ENCODE results near the gene SAYSD1.

The SAYSD1 gene

DNA sequence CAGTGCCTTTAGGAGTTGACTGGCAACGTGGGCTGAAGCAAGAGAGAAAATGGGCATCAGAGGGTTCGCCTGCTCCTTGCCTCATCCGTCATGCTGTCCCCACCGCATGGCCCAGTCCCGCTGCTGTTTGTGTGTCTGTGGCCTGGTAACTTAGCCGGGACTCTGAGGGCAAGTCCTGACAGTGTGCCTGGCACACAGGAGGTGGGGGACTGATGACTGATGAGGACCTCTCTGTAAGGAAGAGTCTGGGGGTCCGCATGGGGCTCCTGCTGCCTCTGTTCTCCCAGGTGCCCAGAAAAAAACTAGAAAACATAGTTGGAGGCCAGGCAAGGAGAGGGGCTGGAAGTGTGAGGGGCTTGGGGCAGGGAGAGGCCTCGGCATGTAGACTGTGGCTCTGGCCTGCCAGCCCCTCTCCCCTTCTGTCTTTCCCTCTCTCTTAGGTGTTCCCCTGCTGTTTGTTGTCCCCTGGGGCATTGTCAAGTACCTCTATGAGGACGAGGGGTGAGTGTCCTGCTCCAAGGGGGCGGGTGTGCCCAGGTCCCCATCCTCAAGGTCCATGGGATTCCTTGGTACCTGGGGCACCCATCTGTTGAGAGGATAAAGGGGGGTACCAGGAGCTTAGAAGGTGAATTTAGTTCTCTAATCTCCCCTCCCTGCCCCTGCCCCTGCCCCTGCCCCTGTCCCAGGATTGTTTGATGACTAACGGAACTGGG, 36.9 kb downstream of the SAYSD1 start:
- no peak for DNase-seq (ENCODE audit: low spot score)
- ChIA-PET CTCF (no interaction called here), POLR2A (ENCODE audit: low non-redundant PET) (no interaction called here)
- H3K27ac ChIP-seq, result no peak overlapping the region
- TF ChIP-seq, protein P1, sequence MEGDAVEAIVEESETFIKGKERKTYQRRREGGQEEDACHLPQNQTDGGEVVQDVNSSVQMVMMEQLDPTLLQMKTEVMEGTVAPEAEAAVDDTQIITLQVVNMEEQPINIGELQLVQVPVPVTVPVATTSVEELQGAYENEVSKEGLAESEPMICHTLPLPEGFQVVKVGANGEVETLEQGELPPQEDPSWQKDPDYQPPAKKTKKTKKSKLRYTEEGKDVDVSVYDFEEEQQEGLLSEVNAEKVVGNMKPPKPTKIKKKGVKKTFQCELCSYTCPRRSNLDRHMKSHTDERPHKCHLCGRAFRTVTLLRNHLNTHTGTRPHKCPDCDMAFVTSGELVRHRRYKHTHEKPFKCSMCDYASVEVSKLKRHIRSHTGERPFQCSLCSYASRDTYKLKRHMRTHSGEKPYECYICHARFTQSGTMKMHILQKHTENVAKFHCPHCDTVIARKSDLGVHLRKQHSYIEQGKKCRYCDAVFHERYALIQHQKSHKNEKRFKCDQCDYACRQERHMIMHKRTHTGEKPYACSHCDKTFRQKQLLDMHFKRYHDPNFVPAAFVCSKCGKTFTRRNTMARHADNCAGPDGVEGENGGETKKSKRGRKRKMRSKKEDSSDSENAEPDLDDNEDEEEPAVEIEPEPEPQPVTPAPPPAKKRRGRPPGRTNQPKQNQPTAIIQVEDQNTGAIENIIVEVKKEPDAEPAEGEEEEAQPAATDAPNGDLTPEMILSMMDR (conservative IDR thresholded peaks at IDR 0.05; ENCODE audit: low read depth), result no peak

DNA sequence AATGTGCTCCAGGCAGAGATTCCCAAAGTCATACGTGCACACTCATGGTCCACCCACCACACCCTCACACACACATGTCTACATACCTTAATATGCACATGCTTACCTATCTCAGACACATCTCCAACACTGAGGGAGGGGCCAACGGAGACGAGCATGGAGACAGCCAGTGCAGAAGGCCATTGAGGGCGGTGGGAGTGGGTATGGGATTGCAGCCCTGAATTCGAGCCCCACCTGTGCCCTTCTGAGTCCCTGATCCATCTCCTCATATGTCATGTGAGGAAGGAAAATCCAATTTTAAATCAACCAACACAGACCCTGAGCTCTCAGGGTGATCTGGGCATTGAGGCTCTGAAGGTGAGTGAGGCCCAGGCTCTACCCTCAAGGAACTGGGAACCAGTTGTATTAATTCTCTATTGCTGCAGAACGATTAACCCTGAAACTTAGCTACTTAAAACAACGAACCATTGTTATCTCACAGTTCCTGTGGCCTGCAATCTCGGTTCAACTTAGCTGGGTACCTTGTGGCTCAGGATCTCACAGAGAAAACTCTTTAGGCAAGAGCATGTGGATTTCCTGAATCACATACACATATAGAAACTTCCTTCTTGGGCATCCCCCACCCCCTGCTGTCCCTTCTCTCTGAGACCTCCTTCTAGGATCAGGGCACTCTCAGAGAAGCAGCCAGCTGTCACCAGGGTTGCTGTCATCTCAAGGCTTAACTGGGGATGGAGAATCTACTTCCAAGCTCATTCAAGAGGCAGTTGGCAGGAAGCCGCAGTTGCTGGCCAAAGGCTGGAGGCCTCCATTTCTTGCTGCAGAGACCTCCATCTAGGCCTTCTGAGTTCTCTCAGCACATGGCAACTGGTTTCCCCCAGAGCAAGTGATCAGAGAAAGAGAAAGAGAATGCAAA, 38.1 kb downstream of the SAYSD1 start:
- TF ChIP-seq, protein P1 (conservative IDR thresholded peaks at IDR 0.05; ENCODE audit: low read depth), result no peak
- ChIA-PET POLR2A (ENCODE audit: low non-redundant PET) (no interaction called here), CTCF (no interaction called here)
- no peak overlapping the region for H3K27ac ChIP-seq
- DNase-seq (ENCODE audit: low spot score), result no peak

DNA sequence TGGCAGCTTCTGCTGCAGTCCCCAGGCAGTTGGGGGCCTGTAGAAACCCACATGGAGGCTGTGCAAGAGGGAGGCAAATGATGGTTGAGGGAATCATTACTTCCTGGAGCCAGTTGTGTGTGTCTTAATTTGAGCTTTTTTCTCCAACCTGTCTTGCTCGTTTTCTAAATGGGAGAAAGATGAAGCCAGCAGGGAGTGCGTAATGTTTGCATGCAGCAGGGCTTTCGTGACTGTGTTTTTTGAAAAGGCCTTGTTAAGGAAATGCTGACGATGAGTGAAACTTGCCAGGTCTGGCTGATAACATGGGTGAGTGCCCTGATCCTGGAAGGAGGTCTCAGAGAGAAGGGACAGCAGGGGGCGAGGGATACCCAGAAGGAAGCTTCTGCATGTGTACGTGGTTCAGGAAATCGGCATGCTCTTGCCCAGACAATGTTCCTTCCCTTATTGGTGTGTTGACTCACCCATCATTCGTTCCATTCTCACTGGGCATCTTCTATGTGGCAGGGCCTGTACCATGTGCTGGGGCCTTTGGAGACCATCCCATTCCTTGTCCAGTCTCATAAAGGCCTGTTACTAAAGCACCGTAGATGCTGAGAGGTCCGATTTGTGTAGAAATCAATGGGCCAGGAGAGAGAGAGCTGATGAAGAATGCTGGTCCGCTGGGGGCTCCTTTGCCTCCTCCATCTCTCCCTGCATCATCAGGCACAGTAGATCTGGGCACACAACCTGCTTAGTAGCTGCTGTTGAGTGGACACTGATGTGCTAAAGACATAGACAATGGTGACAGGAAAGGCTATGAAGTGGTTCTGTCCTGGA, 39.0 kb downstream of the SAYSD1 start:
- H3K27ac ChIP-seq, result no peak overlapping the region
- no peak for DNase-seq (ENCODE audit: low spot score)
- TF ChIP-seq, protein P1 (conservative IDR thresholded peaks at IDR 0.05; ENCODE audit: low read depth), result no peak
- ChIA-PET CTCF (interaction anchor here (0.6 kb wide), 1 partner anchor 50 kb away, joined by 5 read pairs; no protein-coding TSS in a partner anchor), POLR2A (ENCODE audit: low non-redundant PET) (no interaction called here)

DNA sequence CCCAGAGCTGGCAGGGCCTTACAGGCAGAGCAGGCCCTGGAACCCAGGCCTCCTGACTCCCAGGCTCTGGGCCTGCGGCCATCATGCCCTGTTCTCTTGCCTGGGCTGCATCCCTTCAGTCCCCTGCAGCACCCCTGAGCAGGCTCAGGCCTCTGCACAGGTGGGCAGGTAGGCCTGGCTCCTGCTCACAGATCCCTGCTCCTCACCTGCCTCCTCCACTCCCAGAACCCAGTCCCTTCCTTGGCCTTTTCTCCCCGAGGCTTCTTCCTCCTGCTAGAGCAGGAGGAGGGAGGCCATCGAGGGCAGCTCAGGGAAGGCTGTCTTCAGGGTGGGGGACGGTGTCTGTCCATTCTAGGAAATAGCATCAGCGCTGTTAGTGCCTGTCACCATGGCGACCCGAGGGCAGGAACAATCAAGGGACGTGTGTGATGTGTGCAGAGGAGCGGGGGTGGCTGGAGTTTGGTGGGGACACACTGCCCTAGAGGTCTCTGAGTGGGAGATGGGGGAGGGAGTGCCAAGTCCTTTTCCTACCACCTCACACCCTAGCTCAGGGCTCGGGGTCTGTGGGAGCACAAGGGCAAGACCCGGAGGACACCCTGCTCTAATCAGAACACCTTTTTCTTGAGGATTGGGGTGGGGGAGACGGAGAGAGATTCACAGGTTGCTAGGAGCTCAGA, 39.8 kb downstream of the SAYSD1 start:
- TF ChIP-seq, protein P1 (conservative IDR thresholded peaks at IDR 0.05; ENCODE audit: low read depth), result no peak
- ChIA-PET CTCF (interaction anchor here (0.6 to 0.7 kb wide), 2 partner anchors 49 to 274 kb away, joined by 3 to 5 read pairs; no protein-coding TSS in a partner anchor), POLR2A (ENCODE audit: low non-redundant PET) (no interaction called here)
- H3K27ac ChIP-seq, result no peak overlapping the region
- DNase-seq (ENCODE audit: low spot score), result no peak

DNA sequence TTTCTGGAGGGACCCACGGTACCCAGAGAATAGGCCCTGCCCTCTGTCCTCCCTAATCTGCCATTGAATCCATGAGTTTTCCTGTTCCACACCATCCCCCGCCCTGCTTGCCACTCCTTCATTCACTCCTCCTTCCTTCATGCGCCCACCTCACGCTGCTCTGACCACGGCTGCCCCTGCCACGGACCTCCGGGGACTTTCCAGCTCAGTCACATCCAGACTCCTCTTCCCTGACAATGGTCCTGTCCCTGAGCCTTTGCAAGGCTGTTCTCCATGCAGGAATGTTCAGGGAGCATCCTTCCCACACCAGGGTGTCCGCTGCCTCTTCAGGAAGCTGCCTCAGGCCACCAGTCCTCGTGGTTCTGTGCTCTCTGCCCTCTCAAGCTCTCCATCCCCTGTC, 40.5 kb downstream of the SAYSD1 start:
- DNase-seq (ENCODE audit: low spot score), result no peak
- no peak overlapping the region for H3K27ac ChIP-seq
- ChIA-PET CTCF (interaction anchor here (0.7 kb wide), 1 partner anchor 275 kb away, joined by 3 read pairs; no protein-coding TSS in a partner anchor), POLR2A (ENCODE audit: low non-redundant PET) (no interaction called here)
- TF ChIP-seq, protein P1 (conservative IDR thresholded peaks at IDR 0.05; ENCODE audit: low read depth), result no peak

All from RWPE1 (cell line).